GM18870 (cell line): ENCODE results near the gene TTLL8.

ENCODE experiments used
- ATAC-seq: cut with Tn5 transposase; IDR thresholded peaks from one replicate; pipeline ENCODE4 v1.9.1; 2021; ENCODE audit warnings: moderate library complexity; ENCODE audit not compliant: unreplicated experiment

Gene TTLL8

GRCh38 chr22:50045211-50046018, 12.7 kb downstream of the TTLL8 start:
- ATAC-seq = no peak

- no peak for ATAC-seq
These were observed 13.5 kb downstream of the TTLL8 start for GRCh38 chr22:50044485-50045118.

GRCh38 chr22:50041361-50042065, 16.6 kb downstream of the TTLL8 start:
- ATAC-seq = no peak

- ATAC-seq = no peak
These were observed 17.4 kb downstream of the TTLL8 start for GRCh38 chr22:50040717-50041116.

- ATAC-seq = no peak
These were observed 18.2 kb downstream of the TTLL8 start for GRCh38 chr22:50039669-50040443.

GRCh38 chr22:50035976-50036724, 21.9 kb downstream of the TTLL8 start:
- no peak for ATAC-seq

- no peak for ATAC-seq
These were observed 22.8 kb downstream of the TTLL8 start for GRCh38 chr22:50035131-50035881.

- ATAC-seq = no peak
These were observed 23.7 kb downstream of the TTLL8 start for GRCh38 chr22:50034126-50035081.

- no peak for ATAC-seq
These were observed 25.0 kb downstream of the TTLL8 start for GRCh38 chr22:50032941-50033601.

- ATAC-seq = no peak
These were observed 25.8 kb downstream of the TTLL8 start for GRCh38 chr22:50032109-50032871.

GRCh38 chr22:50031189-50032091, 26.7 kb downstream of the TTLL8 start:
- no peak for ATAC-seq

GRCh38 chr22:50030297-50031188, 27.6 kb downstream of the TTLL8 start:
- ATAC-seq = no peak

GRCh38 chr22:50027639-50028537, 30.2 kb downstream of the TTLL8 start:
- no peak for ATAC-seq

- no peak for ATAC-seq
These were observed 32.1 kb downstream of the TTLL8 start for GRCh38 chr22:50025993-50026392.
